IMR-90 (cell line): Measurements from ENCODE around the gene ALK. TPM values are rescaled to one million over a fixed set of nuclear protein-coding genes. Genes with fewer than 3 reads are reported as not detected.

Source experiments
- ATAC-seq: fragments of 200-7000 bp; cut with Tn5 transposase; 2 replicates; pipeline ENCODE4 v1.9.1; 2020; ENCODE audit warnings: low read depth, mild to moderate bottlenecking, moderate library complexity
- BruUV-seq: library from RNA; stranded (reverse); fragments of 400-500 nt; replicated peaks from 2 replicates; lab custom pipeline; 2021; lab: Mats Ljungman, UMichigan
- CTCF ChIA-PET: fragments of 300-600 bp; formaldehyde crosslinking; extraction: SDS; loops from one replicate; lab custom pipeline; 2021; ENCODE audit warnings: antibody characterized with exemption; lab: Yijun Ruan, JAX
- POLR2A ChIA-PET: fragments of 300-600 bp; sonication (Branson Sonifier 250); formaldehyde crosslinking; loops from one replicate; lab custom pipeline; 2022; ENCODE audit warnings: antibody characterized with exemption; ENCODE audit not compliant: unreplicated experiment; lab: Charles Lee
- DNase-seq: peaks from one replicate; pipeline ENCODE4 v3.0.0; 2013
- H2AFZ ChIP-seq: replicated peaks from 2 replicates; pipeline ENCODE3; 2013; ENCODE audit warnings: low read length, mild to moderate bottlenecking; ENCODE audit not compliant: poor library complexity
- H2AK5ac ChIP-seq: 2 replicates; pipeline ENCODE4 v1.6.1; 2013; ENCODE audit warnings: low read depth, low read length, inconsistent platforms
- H2AK9ac ChIP-seq: replicated peaks from 2 replicates; pipeline ENCODE3; 2013; ENCODE audit warnings: mild to moderate bottlenecking, low read depth, low read length, moderate library complexity; ENCODE audit not compliant: poor library complexity
- H2BK120ac ChIP-seq: 2 replicates; pipeline ENCODE4 v1.6.1; 2013; ENCODE audit warnings: low read depth, low read length, inconsistent platforms
- H2BK15ac ChIP-seq: 3 replicates; pipeline ENCODE4 v1.6.1; 2013; ENCODE audit warnings: low read depth, low read length, inconsistent platforms
- H2BK20ac ChIP-seq: 2 replicates; pipeline ENCODE4 v1.6.1; 2013; ENCODE audit warnings: low read depth, mild to moderate bottlenecking, inconsistent platforms, low read length, moderate library complexity
- H2BK5ac ChIP-seq: 2 replicates; pipeline ENCODE4 v1.6.1; 2013; ENCODE audit warnings: mild to moderate bottlenecking, low read depth, low read length, inconsistent platforms; ENCODE audit not compliant: poor library complexity, severe bottlenecking
- H3K14ac ChIP-seq: replicated peaks from 2 replicates; pipeline ENCODE4 v1.6.1; 2013; ENCODE audit warnings: low read depth, low read length, inconsistent platforms
- H3K18ac ChIP-seq: 2 replicates; pipeline ENCODE4 v1.6.1; 2013; ENCODE audit warnings: low read depth, low read length, control low read depth
- H3K23ac ChIP-seq: 2 replicates; pipeline ENCODE4 v1.6.1; 2013; ENCODE audit warnings: low read depth, low read length, inconsistent platforms
- H3K27ac ChIP-seq: 2 replicates; pipeline ENCODE4 v1.5.1; 2013; ENCODE audit warnings: mild to moderate bottlenecking, control low read depth, low read length; ENCODE audit not compliant: insufficient read depth
- H3K27me3 ChIP-seq: 2 replicates; pipeline ENCODE4 v1.6.1; 2013; ENCODE audit warnings: low read length; ENCODE audit not compliant: control insufficient read depth, insufficient read depth
- H3K36me3 ChIP-seq: 2 replicates; pipeline ENCODE4 v1.6.1; 2013; ENCODE audit warnings: low read length, mixed read lengths; ENCODE audit not compliant: control insufficient read depth, insufficient read depth
- H3K4ac ChIP-seq: 2 replicates; pipeline ENCODE4 v1.6.1; 2013; ENCODE audit warnings: low read depth, low read length, inconsistent platforms
- H3K4me1 ChIP-seq: 2 replicates; pipeline ENCODE4 v1.6.1; 2013; ENCODE audit warnings: low read length, mixed read lengths; ENCODE audit not compliant: control insufficient read depth, insufficient read depth
- H3K4me2 ChIP-seq: 2 replicates; pipeline ENCODE4 v1.6.1; 2013; ENCODE audit warnings: low read depth, mild to moderate bottlenecking, control low read depth, low read length, moderate library complexity
- H3K4me3 ChIP-seq: 2 replicates; pipeline ENCODE4 v1.5.1; 2013; ENCODE audit warnings: low read depth, mild to moderate bottlenecking, control low read depth, low read length, moderate library complexity; ENCODE audit not compliant: insufficient read depth
- H3K56ac ChIP-seq: 2 replicates; pipeline ENCODE4 v1.6.1; 2013; ENCODE audit warnings: low read length, inconsistent platforms; ENCODE audit not compliant: insufficient read depth; ENCODE audit errors: extremely low read depth
- H3K79me1 ChIP-seq, 2 experiments: 2 replicates each; pipeline ENCODE4 v1.6.1; 2013; ENCODE audit warnings: low read length in 2 of 2, inconsistent platforms in 1 of 2, low read depth in 1 of 2
- H3K9ac ChIP-seq: 2 replicates; pipeline ENCODE4 v1.6.1; 2013; ENCODE audit warnings: low read depth, low read length, control low read depth
- H3K9me1 ChIP-seq: 2 replicates; pipeline ENCODE4 v1.6.1; 2013; ENCODE audit warnings: low read length, inconsistent platforms; ENCODE audit not compliant: insufficient read depth
- H3K9me3 ChIP-seq: 2 replicates; pipeline ENCODE4 v1.6.1; 2013; ENCODE audit warnings: low read length; ENCODE audit not compliant: control insufficient read depth, insufficient read depth
- H4K20me1 ChIP-seq: 2 replicates; pipeline ENCODE4 v1.6.1; 2013; ENCODE audit warnings: low read length, inconsistent platforms; ENCODE audit not compliant: insufficient read depth
- H4K5ac ChIP-seq: 2 replicates; pipeline ENCODE4 v1.6.1; 2013; ENCODE audit warnings: mild to moderate bottlenecking, low read depth, low read length, control low read depth
- H4K8ac ChIP-seq, 2 experiments: 2 replicates each; pipeline ENCODE4 v1.6.1; 2013; ENCODE audit warnings: low read depth in 2 of 2, low read length in 2 of 2, control low read depth in 1 of 2, inconsistent platforms in 1 of 2
- H4K91ac ChIP-seq: 2 replicates; pipeline ENCODE4 v1.6.1; 2013; ENCODE audit warnings: low read depth, low read length, inconsistent platforms; ENCODE audit not compliant: insufficient read depth
- BHLHE40 ChIP-seq: fragments of 150-350 bp; IDR thresholded peaks from 2 replicates; pipeline ENCODE4 v1.6.1; 2016; ENCODE audit warnings: mild to moderate bottlenecking, low read depth, low read length
- CEBPB ChIP-seq: IDR thresholded peaks from 2 replicates; pipeline ENCODE4 v1.6.1; 2012; ENCODE audit warnings: low read depth, low read length, improper control_type of control experiment
- CHD1 ChIP-seq: IDR thresholded peaks from 2 replicates; pipeline ENCODE4 v1.6.1; 2012; ENCODE audit warnings: low read depth, low read length, improper control_type of control experiment
- MXI1 ChIP-seq: IDR thresholded peaks from 2 replicates; pipeline ENCODE4 v1.6.1; 2012; ENCODE audit warnings: low read depth, mild to moderate bottlenecking, low read length, moderate library complexity, borderline replicate concordance
- RFX5 ChIP-seq: IDR thresholded peaks from 2 replicates; pipeline ENCODE4 v1.8.0; 2012; ENCODE audit warnings: low read depth, mild to moderate bottlenecking, low read length, moderate library complexity
- WGBS, 2 experiments: methylation state at CpG; one replicate each; pipeline versions ENCODE4 v1.1.5 to v1.1.7; 2013; ENCODE audit warnings: missing lambda C conversion rate in 2 of 2; ENCODE audit not compliant: insufficient read length in 1 of 2; ENCODE audit errors: extremely low coverage in 2 of 2; 5-methylcytosine and 5-hydroxymethylcytosine counted together
- dilution Hi-C: fragments of 300-500 bp; cut with HindIII; formaldehyde crosslinking; loops from one replicate; pipeline ENCODE4 v1.14.3; 2018; ENCODE audit warnings: low sequenced_read_pairs; ENCODE audit not compliant: unreplicated experiment
- in situ Hi-C: fragments of 300-500 bp; cut with MboI; formaldehyde crosslinking; loops from 3 replicates; pipeline ENCODE4 v1.14.3; 2019; ENCODE audit warnings: low sequenced_read_pairs, inconsistent platforms, mixed read lengths
- intact Hi-C: fragments of 100-400 bp; cut with micrococcal nuclease; formaldehyde crosslinking; loops from 2 replicates; pipeline ENCODE4 v1.10.0; 2022
- polyA plus RNA-seq, 3 experiments: library from polyadenylated mRNA; depleted of rRNA; stranded (reverse); fragments of >200 nt; gene quantifications; 2 replicates each; pipeline ENCODE4 v1.2.3, GENCODE V29; 2012; ENCODE audit warnings: low replicate concordance in 1 of 3
- total RNA-seq: library from RNA; depleted of rRNA; stranded (reverse); fragments of >200 nt; gene quantifications from 2 replicates; pipeline ENCODE4 v1.2.3, GENCODE V29; 2012
- TF ChIP-seq, protein P1 (sequence below): conservative IDR thresholded peaks from 2 replicates; pipeline ENCODE4 v1.5.1; 2012; ENCODE audit warnings: mild to moderate bottlenecking, low read depth, low read length, improper control_type of control experiment

The ALK gene
- total and polyA plus RNA-seq, 2 of the 4 experiments (the other 2 are of a cell fraction) = not detected

DNA sequence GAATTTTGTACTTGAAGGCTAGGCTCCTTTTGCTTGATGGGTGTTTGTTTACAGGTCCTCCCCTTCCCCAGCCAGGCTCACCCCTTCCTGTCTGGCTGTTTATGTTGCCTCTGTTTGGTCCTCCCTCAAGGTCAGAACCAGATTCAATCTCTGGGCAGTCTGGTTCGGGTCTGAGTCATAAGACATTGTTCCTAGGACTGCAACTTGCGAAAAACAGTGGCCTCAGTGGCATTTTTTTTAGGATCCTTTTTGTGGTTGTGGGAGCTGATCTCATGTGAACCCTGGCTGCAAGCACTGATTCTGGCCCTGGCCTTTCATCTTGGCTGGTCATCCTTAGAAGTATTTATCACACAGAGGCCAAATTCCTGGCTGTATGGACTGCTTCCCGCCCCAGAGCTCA is 435.8 kb downstream of the ALK start:
- intact Hi-C loops (no loop called here), in situ Hi-C loops (no loop called here), dilution Hi-C loops (no loop called here)
- ATAC-seq (no peak), DNase-seq (no peak)
- Histone ChIP-seq H2AFZ (no peak overlapping the region), H3K23ac (no peak overlapping the region), H3K79me1 (no peaks in the 10 kb centered on the region), H3K56ac (no peak overlapping the region), H3K4me2 (no peak overlapping the region), H3K27ac (no peak overlapping the region), H2BK20ac (no peak overlapping the region), H4K8ac (no peak overlapping the region), H2AK9ac (no peak overlapping the region), H2BK15ac (no peak overlapping the region), H3K27me3 (no peaks in the 10 kb centered on the region), H2BK5ac (no peak overlapping the region), H2AK5ac (no peak overlapping the region), H4K5ac (no peak overlapping the region), H2BK120ac (no peak overlapping the region), H3K4me1 (no peaks in the 10 kb centered on the region; the same call in 1 of the 2 replicates), H3K18ac (no peak overlapping the region), H3K36me3 (no peaks in the 10 kb centered on the region), H3K9me1 (no peaks in the 10 kb centered on the region), H3K4me3 (no peak overlapping the region), H4K91ac (no peak overlapping the region), H3K9ac (no peak overlapping the region), H3K9me3 (peaks cover 2% of the 10 kb centered on the region; the same call in 1 of the 2 replicates), H3K4ac (no peak overlapping the region), H4K20me1 (no peaks in the 10 kb centered on the region), H3K14ac (no peak overlapping the region)
- WGBS, 2 experiments = no CpG with 5 or more reads among the region's 3 CpGs
- TF ChIP-seq, protein P1, sequence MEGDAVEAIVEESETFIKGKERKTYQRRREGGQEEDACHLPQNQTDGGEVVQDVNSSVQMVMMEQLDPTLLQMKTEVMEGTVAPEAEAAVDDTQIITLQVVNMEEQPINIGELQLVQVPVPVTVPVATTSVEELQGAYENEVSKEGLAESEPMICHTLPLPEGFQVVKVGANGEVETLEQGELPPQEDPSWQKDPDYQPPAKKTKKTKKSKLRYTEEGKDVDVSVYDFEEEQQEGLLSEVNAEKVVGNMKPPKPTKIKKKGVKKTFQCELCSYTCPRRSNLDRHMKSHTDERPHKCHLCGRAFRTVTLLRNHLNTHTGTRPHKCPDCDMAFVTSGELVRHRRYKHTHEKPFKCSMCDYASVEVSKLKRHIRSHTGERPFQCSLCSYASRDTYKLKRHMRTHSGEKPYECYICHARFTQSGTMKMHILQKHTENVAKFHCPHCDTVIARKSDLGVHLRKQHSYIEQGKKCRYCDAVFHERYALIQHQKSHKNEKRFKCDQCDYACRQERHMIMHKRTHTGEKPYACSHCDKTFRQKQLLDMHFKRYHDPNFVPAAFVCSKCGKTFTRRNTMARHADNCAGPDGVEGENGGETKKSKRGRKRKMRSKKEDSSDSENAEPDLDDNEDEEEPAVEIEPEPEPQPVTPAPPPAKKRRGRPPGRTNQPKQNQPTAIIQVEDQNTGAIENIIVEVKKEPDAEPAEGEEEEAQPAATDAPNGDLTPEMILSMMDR = no peak
- TF ChIP-seq CEBPB (no peak), RFX5 (no peak), BHLHE40 (no peak), CHD1 (no peak), MXI1 (no peak)
- ChIA-PET POLR2A (no interaction called here), CTCF (no interaction called here)
- BruUV-seq = no TSS peak
